Activated CD8-positive, alpha-beta T cell treated with anti-CD3 and anti-CD28 coated beads for 36 hours (primary cell): ENCODE data around the gene TGFB1. TPM values are rescaled to one million over a fixed set of nuclear protein-coding genes. Genes with fewer than 3 reads are reported as not detected.

Experiments
- ATAC-seq: fragments of 200-7000 bp; cut with Tn5 transposase; one replicate; pipeline ENCODE4 v1.10.0; 2021; ENCODE audit warnings: mild to moderate bottlenecking, moderate library complexity
- CTCF ChIA-PET: fragments of 350-600 bp; sonication (Branson Sonifier 250); formaldehyde crosslinking; loops from one replicate; lab custom pipeline; 2021; ENCODE audit warnings: antibody characterized with exemption; lab: Charles Lee
- POLR2A ChIA-PET: fragments of 350-600 bp; sonication (Branson Sonifier 250); formaldehyde crosslinking; loops from one replicate; lab custom pipeline; 2021; ENCODE audit warnings: antibody characterized with exemption; lab: Charles Lee
- DNase-seq: peaks from one replicate; pipeline ENCODE4 v3.0.0-alpha.2; 2020
- H3K27ac Mint-ChIP-seq: one replicate; pipeline ENCODE4 v1.8.0; 2021; ENCODE audit warnings: mild to moderate bottlenecking, mixed read lengths
- H3K27me3 Mint-ChIP-seq: one replicate; pipeline ENCODE4 v1.8.0; 2021; ENCODE audit warnings: mixed read lengths
- H3K36me3 Mint-ChIP-seq: one replicate; pipeline ENCODE4 v1.8.0; 2021; ENCODE audit warnings: low read depth, mixed read lengths
- H3K4me1 Mint-ChIP-seq: one replicate; pipeline ENCODE4 v1.8.0; 2021; ENCODE audit warnings: low read depth, mixed read lengths
- H3K4me3 Mint-ChIP-seq: one replicate; pipeline ENCODE4 v1.8.0; 2021; ENCODE audit warnings: mild to moderate bottlenecking, moderate library complexity, mixed read lengths
- H3K9me3 Mint-ChIP-seq: one replicate; pipeline ENCODE4 v1.8.0; 2021; ENCODE audit warnings: mixed read lengths
- CTCF ChIP-seq: fragments of 200-600 bp; IDR thresholded peaks from one replicate; pipeline ENCODE4 v1.8.0; 2022; ENCODE audit warnings: antibody characterized with exemption, mild to moderate bottlenecking
- intact Hi-C: fragments of 100-400 bp; cut with micrococcal nuclease; formaldehyde crosslinking; loops from one replicate; pipeline ENCODE4 v1.10.0; 2022
- total RNA-seq, 2 experiments: library from RNA; stranded (reverse); gene quantifications; one replicate each; pipeline ENCODE4 v1.2.3, GENCODE V29; 2021

The TGFB1 gene
- total RNA-seq, 2 experiments from 2014 or later, result 112 to 123 TPM

GRCh38 chr19:41311072-41311471 lies 42.6 kb downstream of the TGFB1 start:
- H3K4me3 Mint-ChIP-seq, result peak overlapping the region; percentile 98
- DNase-seq (no peak), ATAC-seq (no peak)
- peaks cover 54% of the 10 kb centered on the region for H3K4me1 Mint-ChIP-seq
- H3K27ac Mint-ChIP-seq, result peak overlapping the region; percentile 98
- no peaks in the 10 kb centered on the region for H3K9me3 Mint-ChIP-seq
- CTCF ChIA-PET, result interaction anchor here (1.1 kb wide), 1 partner anchor 11 kb away, joined by 3 read pairs; no protein-coding TSS in a partner anchor
- POLR2A ChIA-PET, result interaction anchor here (1.4 to 4.0 kb wide), 6 partner anchors 11 to 40 kb away, joined by 4 to 39 read pairs (median 17); partner anchors contain the start of gene TGFB1
- H3K27me3 Mint-ChIP-seq, result no peaks in the 10 kb centered on the region
- peaks cover 46% of the 10 kb centered on the region for H3K36me3 Mint-ChIP-seq
- TF ChIP-seq CTCF, result no peak
- intact Hi-C loops, result no loop called here

- POLR2A ChIA-PET, result interaction anchor here (1.0 to 14.9 kb wide), 12 partner anchors 8 to 46 kb away, joined by 3 to 179 read pairs (median 5); partner anchors contain the start of genes HNRNPUL1 and TGFB1
- peaks cover 61% of the 10 kb centered on the region for H3K4me1 Mint-ChIP-seq
- CTCF ChIA-PET, result interaction anchor here (1.1 to 4.3 kb wide), 3 partner anchors 12 to 106 kb away, joined by 3 to 53 read pairs (median 28); partner anchors contain the start of gene HNRNPUL1
- TF ChIP-seq CTCF, result no peak
- peak within 1 kb of the TSS; percentile 98 for H3K4me3 Mint-ChIP-seq
- intact Hi-C loops, result no loop called here
- peaks cover 48% of the 10 kb centered on the region for H3K36me3 Mint-ChIP-seq
- H3K27ac Mint-ChIP-seq, result peak within 1 kb of the TSS; percentile 98
- no peaks in the 10 kb centered on the region for H3K9me3 Mint-ChIP-seq
- ATAC-seq (peak; percentile 72), DNase-seq (peak; percentile 90)
- H3K27me3 Mint-ChIP-seq, result no peaks in the 10 kb centered on the region
Measured at GRCh38 chr19:41310033-41310831, 43.5 kb downstream of the TGFB1 start, which contains the start of gene CCDC97. CCDC97 (plus strand) TSS chr19:41310172; CDS start chr19:41310311, 139 bp downstream.

GRCh38 chr19:41309180-41310032 lies 44.3 kb downstream of the TGFB1 start:
- Mint-ChIP-seq H3K36me3 (peaks cover 55% of the 10 kb centered on the region), H3K27me3 (no peaks in the 10 kb centered on the region), H3K27ac (peak overlapping the region; percentile 98), H3K9me3 (no peaks in the 10 kb centered on the region), H3K4me1 (peaks cover 69% of the 10 kb centered on the region), H3K4me3 (peak overlapping the region; percentile 98)
- intact Hi-C loops, result loop anchor here (2.0 to 5.0 kb wide), 3 partner anchors 43 to 107 kb away; partner anchors contain the start of gene TGFB1
- DNase-seq, result peak; percentile 10
- ChIA-PET CTCF (interaction anchor here (0.7 to 4.3 kb wide), 22 partner anchors 8 to 288 kb away, joined by 3 to 53 read pairs (median 5); partner anchors contain the start of gene HNRNPUL1), POLR2A (interaction anchor here (0.8 to 14.9 kb wide), 20 partner anchors 9 to 186 kb away, joined by 3 to 179 read pairs (median 4); partner anchors contain the start of genes B9D2, HNRNPUL1 and TGFB1)
- TF ChIP-seq CTCF, result no peak
- no peak for ATAC-seq

- ATAC-seq, result peak; percentile 60
- H3K4me1 Mint-ChIP-seq, result peaks cover 77% of the 10 kb centered on the region
- no peaks in the 10 kb centered on the region for H3K9me3 Mint-ChIP-seq
- intact Hi-C loops, result loop anchor here (2.0 to 5.0 kb wide), 3 partner anchors 44 to 106 kb away; partner anchors contain the start of gene TGFB1
- ChIA-PET POLR2A (interaction anchor here (0.6 to 14.9 kb wide), 18 partner anchors 10 to 908 kb away, joined by 3 to 179 read pairs (median 4); partner anchors contain the start of genes B9D2, HNRNPUL1 and TGFB1), CTCF (interaction anchor here (0.7 to 4.3 kb wide), 28 partner anchors 8 to 288 kb away, joined by 3 to 53 read pairs (median 4); partner anchors contain the start of genes B9D2 and HNRNPUL1)
- peak overlapping the region; percentile 98 for H3K27ac Mint-ChIP-seq
- peak; percentile 96 for DNase-seq
- peak overlapping the region; percentile 98 for H3K4me3 Mint-ChIP-seq
- peaks cover 58% of the 10 kb centered on the region for H3K36me3 Mint-ChIP-seq
- H3K27me3 Mint-ChIP-seq, result no peaks in the 10 kb centered on the region
- peak; percentile 87 for TF ChIP-seq CTCF
Measured at GRCh38 chr19:41308450-41309179, 45.1 kb downstream of the TGFB1 start.
